ENCODE data around the gene NDUFS2.

Gene NDUFS2

DNA sequence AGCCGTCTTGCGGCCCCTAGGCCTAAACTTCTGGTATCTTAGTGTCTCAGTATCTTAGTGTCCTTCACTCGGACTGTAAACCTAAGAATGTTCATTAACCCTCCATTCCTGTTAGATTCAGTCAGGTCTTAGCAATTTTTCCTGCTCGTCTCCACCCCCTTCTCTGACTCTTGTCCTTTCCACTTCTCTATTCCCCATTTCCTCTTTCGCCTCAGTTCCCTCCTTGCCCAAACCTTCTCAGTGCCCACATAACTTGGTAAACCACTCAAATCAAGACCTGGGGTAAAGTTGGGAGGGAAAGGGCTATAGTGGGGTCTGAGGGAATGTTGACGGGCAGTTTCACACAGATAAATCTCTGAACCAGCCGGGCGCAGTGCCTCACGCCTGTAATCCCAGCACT lies 12.2 kb downstream of the NDUFS2 start:
- ATAC-seq: no peak
- TF ChIP-seq ARNTL (CRISPR knock-in tag; IDR thresholded peaks at IDR 0.05; ENCODE audit: borderline replicate concordance, low read depth): no peak
- TF ChIP-seq RARB (CRISPR knock-in tag; IDR thresholded peaks at IDR 0.05): no peak
- TF ChIP-seq SNAI2 (CRISPR knock-in tag; IDR thresholded peaks at IDR 0.05): no peak
- TF ChIP-seq PPARA (CRISPR knock-in tag; IDR thresholded peaks at IDR 0.05; ENCODE audit: borderline replicate concordance): no peak
- TF ChIP-seq OSR1 (CRISPR knock-in tag; IDR thresholded peaks at IDR 0.05): no peak
- TF ChIP-seq, protein P1, sequence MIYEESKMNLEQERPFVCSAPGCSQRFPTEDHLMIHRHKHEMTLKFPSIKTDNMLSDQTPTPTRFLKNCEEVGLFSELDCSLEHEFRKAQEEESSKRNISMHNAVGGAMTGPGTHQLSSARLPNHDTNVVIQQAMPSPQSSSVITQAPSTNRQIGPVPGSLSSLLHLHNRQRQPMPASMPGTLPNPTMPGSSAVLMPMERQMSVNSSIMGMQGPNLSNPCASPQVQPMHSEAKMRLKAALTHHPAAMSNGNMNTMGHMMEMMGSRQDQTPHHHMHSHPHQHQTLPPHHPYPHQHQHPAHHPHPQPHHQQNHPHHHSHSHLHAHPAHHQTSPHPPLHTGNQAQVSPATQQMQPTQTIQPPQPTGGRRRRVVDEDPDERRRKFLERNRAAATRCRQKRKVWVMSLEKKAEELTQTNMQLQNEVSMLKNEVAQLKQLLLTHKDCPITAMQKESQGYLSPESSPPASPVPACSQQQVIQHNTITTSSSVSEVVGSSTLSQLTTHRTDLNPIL (CRISPR knock-in tag; IDR thresholded peaks at IDR 0.05; ENCODE audit: low read depth): no peak
- no peak for TF ChIP-seq TOX (CRISPR knock-in tag; IDR thresholded peaks at IDR 0.05; ENCODE audit: borderline replicate concordance)
- TF ChIP-seq, protein P2, sequence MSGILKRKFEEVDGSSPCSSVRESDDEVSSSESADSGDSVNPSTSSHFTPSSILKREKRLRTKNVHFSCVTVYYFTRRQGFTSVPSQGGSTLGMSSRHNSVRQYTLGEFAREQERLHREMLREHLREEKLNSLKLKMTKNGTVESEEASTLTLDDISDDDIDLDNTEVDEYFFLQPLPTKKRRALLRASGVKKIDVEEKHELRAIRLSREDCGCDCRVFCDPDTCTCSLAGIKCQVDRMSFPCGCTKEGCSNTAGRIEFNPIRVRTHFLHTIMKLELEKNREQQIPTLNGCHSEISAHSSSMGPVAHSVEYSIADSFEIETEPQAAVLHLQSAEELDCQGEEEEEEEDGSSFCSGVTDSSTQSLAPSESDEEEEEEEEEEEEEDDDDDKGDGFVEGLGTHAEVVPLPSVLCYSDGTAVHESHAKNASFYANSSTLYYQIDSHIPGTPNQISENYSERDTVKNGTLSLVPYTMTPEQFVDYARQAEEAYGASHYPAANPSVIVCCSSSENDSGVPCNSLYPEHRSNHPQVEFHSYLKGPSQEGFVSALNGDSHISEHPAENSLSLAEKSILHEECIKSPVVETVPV (CRISPR knock-in tag; IDR thresholded peaks at IDR 0.05): no peak
- no peak for TF ChIP-seq ZFP30 (CRISPR knock-in tag; IDR thresholded peaks at IDR 0.05)

- TF ChIP-seq TOX (CRISPR knock-in tag; IDR thresholded peaks at IDR 0.05; ENCODE audit: borderline replicate concordance) (0 out of 2 replicates have a peak, but pooled peaks have one; percentile 32), ISL1 (CRISPR knock-in tag; IDR thresholded peaks at IDR 0.05) (no peak), ZFP3 (CRISPR knock-in tag; IDR thresholded peaks at IDR 0.05) (no peak), ZNF70 (CRISPR knock-in tag; IDR thresholded peaks at IDR 0.05) (no peak), CSDC2 (CRISPR knock-in tag; IDR thresholded peaks at IDR 0.05) (no peak)
- TF ChIP-seq, protein P1 (CRISPR knock-in tag; IDR thresholded peaks at IDR 0.05; ENCODE audit: low read depth): no peak
- no peak for ATAC-seq
These were observed 12.9 kb downstream of the NDUFS2 start, which contains the start of gene FCER1G for GRCh38 chr1:161215076-161215475. Gene FCER1G, plus strand, starts transcription at chr1:161215295. Its CDS starts 27 bp downstream, at chr1:161215322.

- no peak for TF ChIP-seq BACH2 (CRISPR knock-in tag; IDR thresholded peaks at IDR 0.05; ENCODE audit: borderline replicate concordance)
- TF ChIP-seq CSDC2 (CRISPR knock-in tag; IDR thresholded peaks at IDR 0.05): no peak
- no peak for TF ChIP-seq ZNF565 (CRISPR knock-in tag; conservative IDR thresholded peaks at IDR 0.05; ENCODE audit: low read depth)
- TF ChIP-seq ESRRG (CRISPR knock-in tag; IDR thresholded peaks at IDR 0.05): no peak
- TF ChIP-seq POU6F1 (CRISPR knock-in tag; IDR thresholded peaks at IDR 0.05; ENCODE audit: borderline replicate concordance, low read depth): no peak
- TF ChIP-seq, protein P3, sequence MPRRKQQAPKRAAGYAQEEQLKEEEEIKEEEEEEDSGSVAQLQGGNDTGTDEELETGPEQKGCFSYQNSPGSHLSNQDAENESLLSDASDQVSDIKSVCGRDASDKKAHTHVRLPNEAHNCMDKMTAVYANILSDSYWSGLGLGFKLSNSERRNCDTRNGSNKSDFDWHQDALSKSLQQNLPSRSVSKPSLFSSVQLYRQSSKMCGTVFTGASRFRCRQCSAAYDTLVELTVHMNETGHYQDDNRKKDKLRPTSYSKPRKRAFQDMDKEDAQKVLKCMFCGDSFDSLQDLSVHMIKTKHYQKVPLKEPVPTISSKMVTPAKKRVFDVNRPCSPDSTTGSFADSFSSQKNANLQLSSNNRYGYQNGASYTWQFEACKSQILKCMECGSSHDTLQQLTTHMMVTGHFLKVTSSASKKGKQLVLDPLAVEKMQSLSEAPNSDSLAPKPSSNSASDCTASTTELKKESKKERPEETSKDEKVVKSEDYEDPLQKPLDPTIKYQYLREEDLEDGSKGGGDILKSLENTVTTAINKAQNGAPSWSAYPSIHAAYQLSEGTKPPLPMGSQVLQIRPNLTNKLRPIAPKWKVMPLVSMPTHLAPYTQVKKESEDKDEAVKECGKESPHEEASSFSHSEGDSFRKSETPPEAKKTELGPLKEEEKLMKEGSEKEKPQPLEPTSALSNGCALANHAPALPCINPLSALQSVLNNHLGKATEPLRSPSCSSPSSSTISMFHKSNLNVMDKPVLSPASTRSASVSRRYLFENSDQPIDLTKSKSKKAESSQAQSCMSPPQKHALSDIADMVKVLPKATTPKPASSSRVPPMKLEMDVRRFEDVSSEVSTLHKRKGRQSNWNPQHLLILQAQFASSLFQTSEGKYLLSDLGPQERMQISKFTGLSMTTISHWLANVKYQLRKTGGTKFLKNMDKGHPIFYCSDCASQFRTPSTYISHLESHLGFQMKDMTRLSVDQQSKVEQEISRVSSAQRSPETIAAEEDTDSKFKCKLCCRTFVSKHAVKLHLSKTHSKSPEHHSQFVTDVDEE (CRISPR knock-in tag; IDR thresholded peaks at IDR 0.05): no peak
- TF ChIP-seq ISL1 (CRISPR knock-in tag; IDR thresholded peaks at IDR 0.05): no peak
- TF ChIP-seq TOX (CRISPR knock-in tag; IDR thresholded peaks at IDR 0.05; ENCODE audit: borderline replicate concordance): no peak
- peak; percentile 71 for ATAC-seq
These were observed 15.0 kb downstream of the NDUFS2 start for GRCh38 chr1:161216945-161217712.

GRCh38 chr1:161217831-161218230 lies 15.7 kb downstream of the NDUFS2 start:
- no peak for ATAC-seq
- TF ChIP-seq OSR1 (CRISPR knock-in tag; IDR thresholded peaks at IDR 0.05): no peak
- TF ChIP-seq, protein P4, sequence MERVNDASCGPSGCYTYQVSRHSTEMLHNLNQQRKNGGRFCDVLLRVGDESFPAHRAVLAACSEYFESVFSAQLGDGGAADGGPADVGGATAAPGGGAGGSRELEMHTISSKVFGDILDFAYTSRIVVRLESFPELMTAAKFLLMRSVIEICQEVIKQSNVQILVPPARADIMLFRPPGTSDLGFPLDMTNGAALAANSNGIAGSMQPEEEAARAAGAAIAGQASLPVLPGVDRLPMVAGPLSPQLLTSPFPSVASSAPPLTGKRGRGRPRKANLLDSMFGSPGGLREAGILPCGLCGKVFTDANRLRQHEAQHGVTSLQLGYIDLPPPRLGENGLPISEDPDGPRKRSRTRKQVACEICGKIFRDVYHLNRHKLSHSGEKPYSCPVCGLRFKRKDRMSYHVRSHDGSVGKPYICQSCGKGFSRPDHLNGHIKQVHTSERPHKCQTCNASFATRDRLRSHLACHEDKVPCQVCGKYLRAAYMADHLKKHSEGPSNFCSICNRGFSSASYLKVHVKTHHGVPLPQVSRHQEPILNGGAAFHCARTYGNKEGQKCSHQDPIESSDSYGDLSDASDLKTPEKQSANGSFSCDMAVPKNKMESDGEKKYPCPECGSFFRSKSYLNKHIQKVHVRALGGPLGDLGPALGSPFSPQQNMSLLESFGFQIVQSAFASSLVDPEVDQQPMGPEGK (CRISPR knock-in tag; IDR thresholded peaks at IDR 0.05; ENCODE audit: borderline replicate concordance): no peak
- TF ChIP-seq PPARA (CRISPR knock-in tag; IDR thresholded peaks at IDR 0.05; ENCODE audit: borderline replicate concordance): no peak
- no peak for TF ChIP-seq ZNF8 (CRISPR knock-in tag; IDR thresholded peaks at IDR 0.05)
- no peak for TF ChIP-seq ZC3H10 (CRISPR knock-in tag; IDR thresholded peaks at IDR 0.05)
- TF ChIP-seq ESRRG (CRISPR knock-in tag; IDR thresholded peaks at IDR 0.05): no peak
- TF ChIP-seq RARB (CRISPR knock-in tag; IDR thresholded peaks at IDR 0.05): no peak
- no peak for TF ChIP-seq POU6F1 (CRISPR knock-in tag; IDR thresholded peaks at IDR 0.05; ENCODE audit: borderline replicate concordance, low read depth)
- TF ChIP-seq ZNF565 (CRISPR knock-in tag; conservative IDR thresholded peaks at IDR 0.05; ENCODE audit: low read depth): no peak

Data from SK-N-SH treated with all-trans-retinoic acid at 6 μM for 48 hours (cell line).